ENCODE measurements around the gene SLC16A3. TPM values are rescaled to one million over a fixed set of nuclear protein-coding genes. Genes with fewer than 3 reads are reported as not detected.

Gene SLC16A3
- total and polyA plus RNA-seq, 2 donors from 2014 or later, result 28.8 to 85.7 TPM

- Histone ChIP-seq H3K27me3 (ENCODE audit: control insufficient read depth, insufficient read depth, low read length) (no peaks in the 10 kb centered on the region), H3K4me1 (ENCODE audit: control insufficient read depth in 2 of 3, insufficient read depth in 2 of 3, low read depth in 1 of 3, low read length in 3 of 3) (peaks cover 0 to 17% (median 7%) of the 10 kb centered on the region in 3 donors), H3K27ac (ENCODE audit: low read depth in 2 of 2, low read length in 2 of 2) (no peak overlapping the region), H3K9me3 (ENCODE audit: control insufficient read depth in 2 of 3, insufficient read depth in 1 of 3, low read length in 3 of 3) (no peaks in the 10 kb centered on the region), H3K4me3 (ENCODE audit: low read length in 3 of 3) (no peak overlapping the region), H3K9ac (ENCODE audit: low read length in 3 of 3) (no peak overlapping the region), H3K36me3 (ENCODE audit: control insufficient read depth in 2 of 3, insufficient read depth in 3 of 3, low read length in 3 of 3) (peaks cover 14 to 97% (median 79%) of the 10 kb centered on the region in 3 donors)
- FAIRE-seq (no peak), DNase-seq (no peak)
- intact Hi-C loops (cut with DNase I), result no loop called here
- TF ChIP-seq, protein P1, sequence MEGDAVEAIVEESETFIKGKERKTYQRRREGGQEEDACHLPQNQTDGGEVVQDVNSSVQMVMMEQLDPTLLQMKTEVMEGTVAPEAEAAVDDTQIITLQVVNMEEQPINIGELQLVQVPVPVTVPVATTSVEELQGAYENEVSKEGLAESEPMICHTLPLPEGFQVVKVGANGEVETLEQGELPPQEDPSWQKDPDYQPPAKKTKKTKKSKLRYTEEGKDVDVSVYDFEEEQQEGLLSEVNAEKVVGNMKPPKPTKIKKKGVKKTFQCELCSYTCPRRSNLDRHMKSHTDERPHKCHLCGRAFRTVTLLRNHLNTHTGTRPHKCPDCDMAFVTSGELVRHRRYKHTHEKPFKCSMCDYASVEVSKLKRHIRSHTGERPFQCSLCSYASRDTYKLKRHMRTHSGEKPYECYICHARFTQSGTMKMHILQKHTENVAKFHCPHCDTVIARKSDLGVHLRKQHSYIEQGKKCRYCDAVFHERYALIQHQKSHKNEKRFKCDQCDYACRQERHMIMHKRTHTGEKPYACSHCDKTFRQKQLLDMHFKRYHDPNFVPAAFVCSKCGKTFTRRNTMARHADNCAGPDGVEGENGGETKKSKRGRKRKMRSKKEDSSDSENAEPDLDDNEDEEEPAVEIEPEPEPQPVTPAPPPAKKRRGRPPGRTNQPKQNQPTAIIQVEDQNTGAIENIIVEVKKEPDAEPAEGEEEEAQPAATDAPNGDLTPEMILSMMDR (IDR thresholded peaks at IDR 0.05; ENCODE audit: borderline replicate concordance, extremely low read depth, insufficient read depth), result no peak
Measured at GRCh38 chr17:82247856-82248671, 19.2 kb downstream of the SLC16A3 start.

- Histone ChIP-seq H3K27ac (ENCODE audit: low read depth in 2 of 2, low read length in 2 of 2) (no peak overlapping the region), H3K27me3 (ENCODE audit: control insufficient read depth, insufficient read depth, low read length) (no peaks in the 10 kb centered on the region), H3K4me1 (ENCODE audit: control insufficient read depth in 2 of 3, insufficient read depth in 2 of 3, low read depth in 1 of 3, low read length in 3 of 3) (peaks cover 0 to 8% (median 0%) of the 10 kb centered on the region in 3 donors), H3K36me3 (ENCODE audit: control insufficient read depth in 2 of 3, insufficient read depth in 3 of 3, low read length in 3 of 3) (peaks cover 14 to 92% (median 75%) of the 10 kb centered on the region in 3 donors), H3K9me3 (ENCODE audit: control insufficient read depth in 2 of 3, insufficient read depth in 1 of 3, low read length in 3 of 3) (no peaks in the 10 kb centered on the region), H3K4me3 (ENCODE audit: low read length in 3 of 3) (no peak overlapping the region), H3K9ac (ENCODE audit: low read length in 3 of 3) (no peak overlapping the region)
- peak in 1 of 5 donors; percentile 78 for DNase-seq
- FAIRE-seq, result no peak
- TF ChIP-seq, protein P1 (IDR thresholded peaks at IDR 0.05; ENCODE audit: borderline replicate concordance, extremely low read depth, insufficient read depth), result no peak
- intact Hi-C loops (cut with DNase I), result no loop called here
Measured at GRCh38 chr17:82248815-82249674, 20.2 kb downstream of the SLC16A3 start.

DNA sequence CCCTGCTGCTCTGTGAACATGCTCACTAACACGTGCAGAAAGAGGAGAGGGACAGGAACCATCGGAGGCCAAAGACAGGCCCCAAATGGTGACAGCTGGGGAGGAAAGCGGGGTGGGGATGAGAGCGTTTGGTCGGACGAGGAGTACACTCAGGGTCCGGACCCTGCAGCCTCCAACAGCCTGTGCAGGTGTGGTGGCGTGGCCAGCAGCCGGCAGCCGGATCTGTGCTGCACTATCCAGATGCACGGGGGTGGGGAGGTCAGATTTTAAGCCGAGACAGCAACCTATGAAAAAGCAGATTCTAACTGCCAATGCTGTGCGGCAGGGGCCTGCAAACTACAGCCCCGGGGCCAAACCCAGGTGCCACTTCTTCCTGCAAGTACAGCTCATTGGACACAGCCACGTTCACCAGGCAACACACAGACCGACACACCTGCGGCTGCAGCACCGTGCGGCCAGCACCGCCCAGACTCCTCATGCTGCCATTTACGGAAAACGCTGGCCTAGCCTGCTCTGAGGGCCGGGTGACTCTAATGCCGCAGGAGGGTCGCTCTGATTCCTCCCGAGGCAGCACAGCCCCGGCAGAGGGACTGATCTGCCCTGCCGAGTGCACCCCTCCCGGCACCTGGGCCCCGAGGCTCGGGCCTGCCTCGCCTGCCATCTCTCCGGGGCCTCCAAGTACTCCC lies 21.2 kb downstream of the SLC16A3 start:
- DNase-seq (no peak), FAIRE-seq (no peak)
- Histone ChIP-seq H3K27me3 (ENCODE audit: control insufficient read depth, insufficient read depth, low read length) (no peaks in the 10 kb centered on the region), H3K9ac (ENCODE audit: low read length in 3 of 3) (no peak overlapping the region), H3K36me3 (ENCODE audit: control insufficient read depth in 2 of 3, insufficient read depth in 3 of 3, low read length in 3 of 3) (peaks cover 14 to 83% (median 65%) of the 10 kb centered on the region in 3 donors), H3K27ac (ENCODE audit: low read depth in 2 of 2, low read length in 2 of 2) (no peak overlapping the region), H3K4me3 (ENCODE audit: low read length in 3 of 3) (no peak overlapping the region), H3K4me1 (ENCODE audit: control insufficient read depth in 2 of 3, insufficient read depth in 2 of 3, low read depth in 1 of 3, low read length in 3 of 3) (peaks cover 0 to 8% (median 0%) of the 10 kb centered on the region in 3 donors), H3K9me3 (ENCODE audit: control insufficient read depth in 2 of 3, insufficient read depth in 1 of 3, low read length in 3 of 3) (no peaks in the 10 kb centered on the region)
- intact Hi-C loops (cut with DNase I), result no loop called here
- TF ChIP-seq, protein P1 (IDR thresholded peaks at IDR 0.05; ENCODE audit: borderline replicate concordance, extremely low read depth, insufficient read depth), result no peak

Measured in kidney (tissue), 14 donors.